Sigmoid colon (tissue), 7 donors: ENCODE measurements around the gene EPB41L1. TPM values are rescaled to one million over a fixed set of nuclear protein-coding genes. Genes with fewer than 3 reads are reported as not detected.

ENCODE experiments used
- DNase-seq: peaks from one replicate; pipeline ENCODE4 v3.0.0-alpha.2; 2019
- H3K27ac ChIP-seq, 4 donors: fragments of 200-600 bp; sonication (generic); one replicate each; pipeline ENCODE4 v1.5.1; 2016 to 2019; ENCODE audit warnings: mild to moderate bottlenecking in 1 of 4
- H3K27me3 ChIP-seq, 3 donors: fragments of 200-600 bp; sonication (generic); one replicate each; pipeline ENCODE4 v1.5.1; 2019; ENCODE audit warnings: mild to moderate bottlenecking in 1 of 3
- H3K36me3 ChIP-seq, 4 donors: fragments of 200-600 bp; sonication (generic); one replicate each; pipeline ENCODE4 v1.5.1; 2016 to 2019
- H3K4me1 ChIP-seq, 4 donors: fragments of 200-600 bp; sonication (generic); one replicate each; pipeline ENCODE4 v1.5.1; 2017 to 2019
- H3K4me3 ChIP-seq, 4 donors: fragments of 200-600 bp; sonication (generic); one replicate each; pipeline ENCODE4 v1.5.1; 2017 to 2019; ENCODE audit warnings: mild to moderate bottlenecking in 2 of 4, moderate library complexity in 1 of 4
- H3K9me3 ChIP-seq, 4 donors: fragments of 200-600 bp in 3 of 4; sonication (generic) in 3 of 4; one replicate each; pipeline versions ENCODE4 v1.5.1 to v1.6.1; 2013 to 2019
- EP300 ChIP-seq, 4 donors: sonication (generic); formaldehyde crosslinking; IDR thresholded peaks; one replicate each; pipeline ENCODE4 v1.6.1; 2017; ENCODE audit warnings: antibody characterized with exemption in 4 of 4
- POLR2A ChIP-seq, 2 donors: fragments of 450-650 bp; IDR thresholded peaks; one replicate each; pipeline ENCODE4 v1.6.1; 2016; ENCODE audit warnings: antibody characterized with exemption in 2 of 2, mild to moderate bottlenecking in 2 of 2, moderate library complexity in 2 of 2
- POLR2AphosphoS5 ChIP-seq, 4 donors: sonication (generic); formaldehyde crosslinking; IDR thresholded peaks; one replicate each; pipeline ENCODE4 v1.6.1; 2017; ENCODE audit warnings: antibody characterized with exemption in 4 of 4
- WGBS, 2 donors: extraction: QIAGEN DNeasy Blood & Tissue Kit; methylation state at CpG; one replicate each; pipeline ENCODE4 v1.1.7; 2013; 5-methylcytosine and 5-hydroxymethylcytosine counted together
- intact Hi-C: fragments of 100-400 bp; cut with DNase I; formaldehyde crosslinking; loops from one replicate; pipeline ENCODE4 v1.15.1; 2023
- polyA plus RNA-seq, 3 donors: library from polyadenylated mRNA; stranded (reverse); fragments of 200-250 nt; gene quantifications; one replicate each; pipeline ENCODE4 v1.2.3, GENCODE V29; 2013
- total RNA-seq, 4 donors: library from RNA; depleted of rRNA; stranded (reverse); fragments of >200 nt; gene quantifications; one replicate each; pipeline ENCODE4 v1.1.0, GENCODE V29; 2016
- TF ChIP-seq, protein P1 (sequence below), 4 experiments: fragments of 450-650 bp in 3 of 4; fragments of 200-600 bp in 1 of 4; IDR thresholded peaks; one replicate each; pipeline ENCODE4 v1.5.1; 2016 to 2019; ENCODE audit warnings: antibody characterized with exemption in 4 of 4, mild to moderate bottlenecking in 3 of 4, moderate library complexity in 2 of 4
- donor health status: healthy with polysubstance abuse.
- donor health status: Bipolar disorder and iron deficiency.
- donor health status: healthy.

Gene EPB41L1
- total and polyA plus RNA-seq, 7 donors: 14.1 to 61.8 (median 19.3) TPM

- TF ChIP-seq POLR2A (IDR thresholded peaks at IDR 0.05) (no peak), POLR2AphosphoS5 (IDR thresholded peaks at IDR 0.05) (no peak), EP300 (IDR thresholded peaks at IDR 0.05) (no peak)
- TF ChIP-seq, protein P1, sequence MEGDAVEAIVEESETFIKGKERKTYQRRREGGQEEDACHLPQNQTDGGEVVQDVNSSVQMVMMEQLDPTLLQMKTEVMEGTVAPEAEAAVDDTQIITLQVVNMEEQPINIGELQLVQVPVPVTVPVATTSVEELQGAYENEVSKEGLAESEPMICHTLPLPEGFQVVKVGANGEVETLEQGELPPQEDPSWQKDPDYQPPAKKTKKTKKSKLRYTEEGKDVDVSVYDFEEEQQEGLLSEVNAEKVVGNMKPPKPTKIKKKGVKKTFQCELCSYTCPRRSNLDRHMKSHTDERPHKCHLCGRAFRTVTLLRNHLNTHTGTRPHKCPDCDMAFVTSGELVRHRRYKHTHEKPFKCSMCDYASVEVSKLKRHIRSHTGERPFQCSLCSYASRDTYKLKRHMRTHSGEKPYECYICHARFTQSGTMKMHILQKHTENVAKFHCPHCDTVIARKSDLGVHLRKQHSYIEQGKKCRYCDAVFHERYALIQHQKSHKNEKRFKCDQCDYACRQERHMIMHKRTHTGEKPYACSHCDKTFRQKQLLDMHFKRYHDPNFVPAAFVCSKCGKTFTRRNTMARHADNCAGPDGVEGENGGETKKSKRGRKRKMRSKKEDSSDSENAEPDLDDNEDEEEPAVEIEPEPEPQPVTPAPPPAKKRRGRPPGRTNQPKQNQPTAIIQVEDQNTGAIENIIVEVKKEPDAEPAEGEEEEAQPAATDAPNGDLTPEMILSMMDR (IDR thresholded peaks at IDR 0.05): no peak
- H3K36me3 ChIP-seq: no peaks in the 10 kb centered on the region
- no peak for DNase-seq
- WGBS, 2 donors: 77 to 79% methylated on average over 3 of the region's 3 CpGs
- intact Hi-C loops: no loop called here
- H3K27ac ChIP-seq: no peak overlapping the region
- H3K9me3 ChIP-seq: no peaks in the 10 kb centered on the region
- H3K27me3 ChIP-seq: no peaks in the 10 kb centered on the region
- H3K4me1 ChIP-seq: peaks cover 0 to 18% (median 9%) of the 10 kb centered on the region in 4 donors
- no peak overlapping the region for H3K4me3 ChIP-seq
These were observed 5.1 kb upstream of the EPB41L1 start for GRCh38 chr20:36149469-36149868.

- intact Hi-C loops: loop anchor here (5.0 kb wide), 1 partner anchor 98 kb away; no protein-coding TSS in a partner anchor
- H3K4me1 ChIP-seq: peaks cover 3 to 26% (median 17%) of the 10 kb centered on the region in 4 donors
- no peaks in the 10 kb centered on the region for H3K36me3 ChIP-seq
- H3K27ac ChIP-seq: no peak overlapping the region
- no peaks in the 10 kb centered on the region for H3K27me3 ChIP-seq
- no peak overlapping the region for H3K4me3 ChIP-seq
- no peak for TF ChIP-seq POLR2A (IDR thresholded peaks at IDR 0.05)
- TF ChIP-seq POLR2AphosphoS5 (IDR thresholded peaks at IDR 0.05): no peak
- TF ChIP-seq, protein P1 (IDR thresholded peaks at IDR 0.05): no peak
- H3K9me3 ChIP-seq: no peaks in the 10 kb centered on the region
- DNase-seq: no peak
- WGBS, 2 donors: 87 to 92% methylated on average over 3 of the region's 3 CpGs
These were observed 4.1 kb upstream of the EPB41L1 start for GRCh38 chr20:36150489-36150846.

GRCh38 chr20:36150847-36151539 lies 3.5 kb upstream of the EPB41L1 start:
- Histone ChIP-seq H3K4me1 (peaks cover 3 to 31% (median 22%) of the 10 kb centered on the region in 4 donors), H3K36me3 (no peaks in the 10 kb centered on the region), H3K27me3 (no peaks in the 10 kb centered on the region), H3K27ac (no peak overlapping the region), H3K4me3 (no peak overlapping the region), H3K9me3 (no peaks in the 10 kb centered on the region)
- no peak for DNase-seq
- intact Hi-C loops: loop anchor here (5.0 kb wide), 1 partner anchor 99 kb away; no protein-coding TSS in a partner anchor
- 83 to 89% methylated on average over 4 of the region's 4 CpGs for WGBS, 2 donors
- TF ChIP-seq POLR2A (IDR thresholded peaks at IDR 0.05) (no peak), EP300 (IDR thresholded peaks at IDR 0.05) (no peak), POLR2AphosphoS5 (IDR thresholded peaks at IDR 0.05) (no peak)
- TF ChIP-seq, protein P1 (IDR thresholded peaks at IDR 0.05): no peak

DNA sequence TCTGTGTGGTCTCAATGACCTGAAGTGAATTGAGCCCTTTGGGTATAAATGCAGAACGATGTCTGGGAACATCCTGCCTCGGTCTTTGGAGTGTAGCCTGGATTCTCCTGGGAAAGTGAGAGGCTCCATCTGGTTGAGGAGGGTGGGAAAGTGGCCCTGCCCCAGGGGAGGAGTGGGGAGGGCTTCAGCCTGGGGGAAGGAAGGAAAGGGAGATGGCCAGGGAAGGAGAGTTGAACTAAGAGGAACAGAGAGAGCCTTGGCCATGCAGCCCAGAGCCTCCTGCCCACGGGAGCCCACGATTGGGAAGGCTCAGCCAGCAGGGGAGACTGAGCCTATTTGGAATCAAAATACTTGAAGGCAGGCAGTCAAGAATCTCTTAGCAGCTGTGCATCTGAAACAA lies 2.3 kb upstream of the EPB41L1 start:
- no peak for TF ChIP-seq POLR2AphosphoS5 (IDR thresholded peaks at IDR 0.05)
- TF ChIP-seq POLR2A (IDR thresholded peaks at IDR 0.05): no peak
- TF ChIP-seq, protein P1 (IDR thresholded peaks at IDR 0.05): no peak
- TF ChIP-seq EP300 (IDR thresholded peaks at IDR 0.05): no peak
- Histone ChIP-seq H3K27ac (peak overlapping the region in 1 of 4 donors; percentile 12), H3K36me3 (no peaks in the 10 kb centered on the region), H3K27me3 (no peaks in the 10 kb centered on the region), H3K4me1 (peaks cover 3 to 33% (median 29%) of the 10 kb centered on the region in 4 donors), H3K4me3 (no peak overlapping the region), H3K9me3 (no peaks in the 10 kb centered on the region)
- intact Hi-C loops: loop anchor here (5.0 kb wide), 1 partner anchor 100 kb away; no protein-coding TSS in a partner anchor
- 69 to 78% methylated on average over 4 of the region's 4 CpGs for WGBS, 2 donors
- no peak for DNase-seq
